HG02759 (cell line): ENCODE measurements around the gene AIFM2.
"Not testable (repeated sequence)": the region's sequence is repeated elsewhere in the genome, so short reads cannot be mapped to it uniquely, and the experiment has no call there.

Experiments used
- ATAC-seq: cut with Tn5 transposase; IDR thresholded peaks from one replicate; pipeline ENCODE4 v1.9.1; 2021; ENCODE audit warnings: mild to moderate bottlenecking, moderate library complexity; ENCODE audit not compliant: unreplicated experiment

AIFM2 gene

GRCh38 chr10:70132098-70133029 lies at the start of gene AIFM2:
Gene AIFM2, minus strand, starts transcription at chr10:70132825. Its CDS starts 8,741 bp downstream, at chr10:70124084.
- ATAC-seq = peak; percentile 86

- not testable (repeated sequence) for ATAC-seq
Measured at GRCh38 chr10:70179209-70179608, 46.6 kb upstream of the AIFM2 start.

GRCh38 chr10:70178139-70178725 lies 45.6 kb upstream of the AIFM2 start:
- no peak for ATAC-seq

- ATAC-seq = no peak
Measured at GRCh38 chr10:70176441-70176840, 43.8 kb upstream of the AIFM2 start.

GRCh38 chr10:70175516-70175915 lies 42.9 kb upstream of the AIFM2 start:
- ATAC-seq = no peak

- no peak for ATAC-seq
Measured at GRCh38 chr10:70174058-70174741, 41.6 kb upstream of the AIFM2 start.

- peak; percentile 1 for ATAC-seq
Measured at GRCh38 chr10:70169649-70170364, 37.2 kb upstream of the AIFM2 start.

GRCh38 chr10:70169011-70169410 lies 36.4 kb upstream of the AIFM2 start:
- ATAC-seq = no peak

GRCh38 chr10:70167246-70167645 lies 34.6 kb upstream of the AIFM2 start:
- ATAC-seq = no peak

GRCh38 chr10:70166394-70166793 lies 33.8 kb upstream of the AIFM2 start:
- ATAC-seq = no peak

- no peak for ATAC-seq
Measured at GRCh38 chr10:70164163-70164562, 31.5 kb upstream of the AIFM2 start.

GRCh38 chr10:70163448-70163847 lies 30.8 kb upstream of the AIFM2 start:
- no peak for ATAC-seq

GRCh38 chr10:70162892-70163201 lies 30.2 kb upstream of the AIFM2 start:
- ATAC-seq = peak; percentile 67

- no peak for ATAC-seq
Measured at GRCh38 chr10:70162151-70162891, 29.7 kb upstream of the AIFM2 start.

- no peak for ATAC-seq
Measured at GRCh38 chr10:70160798-70161197, 28.2 kb upstream of the AIFM2 start.

GRCh38 chr10:70159366-70159765 lies 26.7 kb upstream of the AIFM2 start:
- ATAC-seq = not testable (repeated sequence)

- no peak for ATAC-seq
Measured at GRCh38 chr10:70158113-70158512, 25.5 kb upstream of the AIFM2 start.

GRCh38 chr10:70155255-70155838 lies 22.7 kb upstream of the AIFM2 start:
- ATAC-seq = no peak

GRCh38 chr10:70148516-70148915 lies 15.9 kb upstream of the AIFM2 start:
- no peak for ATAC-seq

- ATAC-seq = no peak
Measured at GRCh38 chr10:70147259-70147625, 14.6 kb upstream of the AIFM2 start.
